ENCODE measurements around the gene ZNF503. TPM values are rescaled to one million over a fixed set of nuclear protein-coding genes. Genes with fewer than 3 reads are reported as not detected.
"Not testable (repeated sequence)": the region's sequence is repeated elsewhere in the genome, so short reads cannot be mapped to it uniquely, and the experiment has no call there.

ZNF503 gene
- total RNA-seq, 1 donor from 2014 or later = 4.6 TPM

DNA sequence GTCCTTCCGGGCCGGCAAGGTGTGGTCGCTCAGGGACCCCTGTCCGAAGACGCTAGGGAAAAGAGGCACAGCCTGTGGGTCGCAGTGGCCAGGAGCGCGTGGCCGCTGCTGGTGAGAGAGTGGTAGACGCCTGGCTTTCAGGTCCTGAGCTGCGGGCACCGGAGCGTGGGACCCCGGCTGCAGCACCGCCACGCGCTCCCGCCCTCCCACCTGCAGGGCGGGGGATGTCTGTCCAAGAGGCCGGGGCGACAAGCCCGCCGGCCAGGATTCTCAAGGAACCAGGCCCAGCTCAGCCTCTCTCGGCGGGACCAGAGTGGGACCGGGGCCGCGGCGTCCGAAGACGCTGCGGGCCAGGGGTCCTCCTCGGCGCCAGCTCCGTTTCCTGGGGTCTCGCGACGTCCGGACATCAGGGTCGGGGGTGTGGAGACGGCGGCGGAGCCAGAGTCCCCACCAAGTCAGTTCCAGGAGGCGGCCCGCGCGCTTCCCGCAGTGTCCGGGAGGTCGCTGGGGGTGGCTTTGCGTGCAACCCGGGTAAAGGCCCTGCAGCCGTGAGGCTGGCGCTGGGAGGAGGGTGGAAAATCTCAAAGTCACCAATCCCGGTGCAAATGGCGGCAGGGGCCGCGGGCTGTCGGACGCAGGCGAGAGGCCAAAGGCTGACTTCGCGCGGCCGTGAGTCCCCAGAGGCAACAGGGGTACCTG, 5.5 kb downstream of the ZNF503 start:
- DNase-seq (ENCODE audit: low read depth) = no peak

DNA sequence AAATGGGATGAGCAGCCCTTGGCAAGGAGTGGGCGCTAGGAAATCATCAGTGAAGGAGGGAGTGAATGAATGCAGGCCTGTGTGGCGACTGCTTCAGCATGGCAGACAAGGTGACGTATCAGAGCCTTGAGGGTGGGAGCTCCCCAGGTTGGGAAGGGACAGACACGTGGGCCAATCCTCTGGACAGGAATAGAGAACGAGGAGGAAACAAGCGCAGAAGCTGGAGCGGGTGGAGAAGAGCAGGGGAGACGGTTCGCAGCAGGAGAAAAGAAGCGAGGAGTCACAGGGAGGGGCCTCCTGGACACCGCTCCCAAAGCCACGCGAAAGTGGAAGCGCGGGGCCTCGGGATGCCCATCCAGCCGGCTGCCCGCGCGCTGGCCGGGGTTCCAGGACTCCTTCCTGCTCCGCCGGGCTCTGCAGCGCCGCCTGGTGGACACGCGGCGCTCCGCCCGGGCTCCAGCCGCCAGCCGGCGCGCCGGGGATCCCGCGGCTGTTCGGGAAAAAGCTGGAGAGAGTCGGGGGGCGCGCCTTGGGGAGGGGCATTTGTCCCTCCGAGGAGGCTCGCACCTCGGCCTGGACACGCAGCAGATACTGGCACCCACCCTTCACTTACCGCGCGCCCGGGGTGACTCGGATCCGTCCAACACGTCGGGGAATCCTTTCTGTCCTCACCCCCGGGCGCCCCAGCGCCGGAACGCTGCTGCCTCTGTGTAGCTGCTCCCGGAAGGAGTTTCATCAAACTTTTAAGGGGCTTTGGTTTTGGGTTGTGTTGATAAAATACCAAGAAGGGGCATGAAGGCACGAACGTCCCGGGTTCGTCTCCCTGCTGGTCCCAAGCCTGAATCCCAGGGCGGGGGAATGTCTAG, 6.3 kb downstream of the ZNF503 start:
- no peak for DNase-seq (ENCODE audit: low read depth)

DNA sequence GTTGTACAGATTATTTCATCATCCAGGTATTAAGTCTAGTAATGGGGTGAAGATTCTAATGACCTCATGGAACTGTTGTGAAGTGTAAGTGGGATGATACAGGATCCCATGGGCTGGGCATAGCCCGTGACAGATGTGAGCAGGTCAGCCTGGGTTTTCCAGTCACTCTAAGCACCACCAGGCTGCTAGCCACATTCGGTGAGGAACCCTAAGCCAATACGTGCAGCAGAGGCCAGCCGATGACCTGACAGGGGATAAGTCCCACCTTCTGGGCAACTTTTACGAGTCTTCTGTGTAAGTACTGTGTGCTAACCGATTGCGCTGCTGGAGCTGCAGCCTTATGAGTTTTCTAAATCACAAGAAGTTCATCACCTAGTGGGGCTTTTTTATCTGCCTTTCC, 7.3 kb downstream of the ZNF503 start:
- DNase-seq (ENCODE audit: low read depth) = no peak

DNA sequence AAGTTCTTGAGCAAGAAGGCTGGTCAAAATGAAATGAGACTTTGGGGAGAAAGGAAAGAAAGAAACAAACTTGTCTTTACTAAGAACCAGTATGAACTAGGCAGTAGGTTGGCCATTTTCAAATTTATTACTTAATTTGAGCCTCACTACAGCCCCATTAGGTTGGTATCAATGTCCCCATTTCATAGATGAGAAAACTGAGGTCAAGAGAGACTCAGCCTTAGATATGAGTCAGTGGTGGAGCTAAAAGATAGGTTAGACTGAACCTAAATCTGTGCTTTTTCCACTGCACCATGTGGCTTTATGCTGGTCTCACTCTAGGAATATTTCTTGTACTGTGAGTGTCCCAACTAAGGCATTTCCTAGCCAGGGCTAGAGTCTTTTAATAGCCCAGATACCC, 8.8 kb downstream of the ZNF503 start:
- DNase-seq (ENCODE audit: low read depth) = no peak

DNA sequence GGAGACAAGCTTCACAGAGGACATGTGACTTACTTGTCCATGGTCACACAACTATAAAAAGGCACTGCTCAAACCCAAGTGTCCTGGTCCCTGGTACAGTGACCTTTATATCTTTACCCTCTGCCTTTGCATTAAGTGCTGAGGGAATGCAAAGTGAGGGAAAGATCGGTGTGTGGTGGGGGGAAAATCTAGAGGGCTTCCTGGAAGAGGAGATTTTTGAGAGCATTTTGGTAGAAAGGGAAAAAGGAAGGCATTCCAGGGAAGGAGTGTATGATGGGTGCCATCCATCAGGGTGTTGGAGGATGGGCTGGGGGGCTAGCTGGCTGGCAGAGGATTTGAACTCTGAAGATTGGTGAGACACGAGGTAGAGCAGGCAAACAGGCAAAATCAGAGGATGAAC, 9.3 kb downstream of the ZNF503 start:
- DNase-seq (ENCODE audit: low read depth) = no peak

DNA sequence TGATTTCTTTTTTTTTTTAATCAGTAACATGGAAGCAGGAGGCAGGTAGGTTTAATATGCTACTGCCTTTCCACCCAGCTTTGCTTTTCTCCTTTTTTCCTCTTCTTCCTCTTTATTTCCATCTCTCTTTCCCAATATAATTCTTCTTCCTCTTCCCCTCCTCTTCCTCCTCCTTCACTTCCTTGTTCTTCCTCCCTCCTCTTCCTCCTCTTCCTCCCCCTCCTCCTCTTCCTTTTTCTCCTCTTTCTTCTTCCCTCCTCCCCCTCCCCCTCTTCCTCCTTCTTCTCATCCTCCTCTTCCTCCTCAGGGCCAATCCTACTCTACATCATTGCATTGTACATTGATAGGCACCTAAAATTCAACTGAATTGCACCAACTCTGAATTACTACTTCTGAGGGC, 11.4 kb downstream of the ZNF503 start:
- no peak for DNase-seq (ENCODE audit: low read depth)

DNA sequence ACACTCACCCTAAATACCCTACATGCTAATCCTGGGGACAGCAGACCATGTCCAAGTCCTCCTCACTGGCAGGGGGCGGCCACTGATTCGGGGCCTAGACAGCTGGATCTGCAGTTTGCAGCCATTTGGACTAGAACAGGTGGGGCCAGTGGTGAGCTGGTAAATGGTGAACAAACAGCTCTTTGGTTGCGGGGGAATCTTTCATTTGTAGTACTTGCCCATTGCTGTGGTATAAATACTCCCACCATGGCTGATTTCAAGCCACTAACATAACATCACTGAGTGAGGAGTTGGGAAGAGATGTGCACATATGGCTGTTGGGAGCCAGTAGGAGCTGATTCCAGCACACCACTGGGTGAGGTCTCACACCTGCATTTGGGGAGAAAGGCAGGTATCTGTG, 13.5 kb downstream of the ZNF503 start:
- DNase-seq (ENCODE audit: low read depth) = no peak

DNA sequence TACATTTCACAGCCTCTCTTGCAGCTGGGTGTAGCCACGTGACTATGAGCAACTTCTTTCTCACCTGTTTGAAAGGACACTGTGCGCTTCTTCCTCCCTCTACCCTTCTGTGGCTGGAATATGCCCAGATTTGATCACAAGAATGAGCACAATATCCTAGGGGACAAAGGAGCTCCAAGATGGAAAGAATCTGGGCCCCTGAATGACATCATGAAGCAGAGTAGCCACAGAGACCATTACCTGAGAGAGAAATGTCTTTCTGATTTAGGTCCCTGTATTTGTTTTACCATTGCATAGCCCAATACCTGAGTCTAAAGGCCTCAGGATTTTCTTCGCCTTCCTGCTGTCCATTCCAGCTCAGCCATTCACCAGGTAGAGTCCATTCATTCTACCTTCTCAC, 15.4 kb downstream of the ZNF503 start:
- DNase-seq (ENCODE audit: low read depth) = no peak

DNA sequence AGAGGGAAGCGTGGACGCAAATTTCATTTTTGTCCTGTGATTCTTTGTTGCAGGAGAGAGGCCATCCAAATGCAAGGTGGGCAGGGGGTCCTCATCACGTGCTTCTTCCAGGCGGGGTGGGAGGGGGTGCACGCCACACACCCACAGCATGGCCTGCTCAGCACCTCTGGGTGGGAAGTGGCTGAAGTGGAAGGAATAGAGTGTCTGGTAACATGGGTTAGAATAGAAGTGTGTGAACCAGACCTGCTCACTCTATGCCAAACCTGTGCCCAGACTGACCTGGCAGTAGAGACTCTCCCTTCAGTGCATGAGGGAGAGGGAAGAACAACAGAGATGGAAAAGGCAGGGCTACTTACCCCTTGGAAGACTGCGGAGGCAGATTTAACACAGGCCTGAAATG, 21.7 kb downstream of the ZNF503 start:
- DNase-seq (ENCODE audit: low read depth) = no peak

DNA sequence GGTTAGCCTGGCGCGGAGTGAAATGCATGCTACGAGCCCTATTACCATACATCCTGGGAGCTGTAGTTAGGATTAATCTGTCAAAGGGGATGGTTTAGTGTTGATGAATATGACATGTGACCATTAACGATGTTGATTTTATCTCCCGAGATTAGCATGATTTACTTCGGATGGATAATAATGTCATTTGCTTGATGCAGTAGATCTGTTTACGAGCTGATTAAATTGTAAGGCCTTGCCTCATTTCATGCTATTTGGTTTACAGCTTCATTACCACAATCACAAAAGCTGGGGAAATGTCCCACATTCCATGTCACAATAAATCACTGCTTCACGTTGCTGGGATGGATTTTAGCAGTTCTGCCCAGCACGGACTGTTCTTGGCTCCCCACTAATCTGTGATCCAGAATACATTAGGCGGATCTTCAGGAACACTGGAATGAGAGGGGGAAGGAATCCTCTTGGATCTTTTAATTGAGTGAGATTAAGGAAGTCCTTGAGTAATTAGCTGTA, 22.3 kb downstream of the ZNF503 start:
- DNase-seq (ENCODE audit: low read depth) = no peak

DNA sequence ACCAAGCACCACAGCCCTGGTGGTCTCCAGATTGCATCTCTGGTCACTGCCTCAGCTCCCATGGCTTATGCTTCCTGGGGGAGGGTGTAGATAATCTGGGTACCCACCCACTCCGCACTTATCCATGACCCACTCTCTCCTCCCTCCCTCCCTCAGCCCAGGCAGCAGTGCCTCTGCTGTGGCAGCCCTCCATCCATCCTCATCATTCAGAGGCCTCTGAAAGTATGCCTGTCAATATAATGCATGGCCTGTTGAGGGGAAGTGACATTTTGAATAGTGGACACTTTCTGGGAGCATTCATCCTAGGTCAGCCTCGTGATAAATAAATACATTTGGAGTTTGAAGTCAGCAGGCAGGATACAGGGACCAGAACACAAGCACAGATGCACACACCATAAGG, 23.2 kb downstream of the ZNF503 start:
- no peak for DNase-seq (ENCODE audit: low read depth)

DNA sequence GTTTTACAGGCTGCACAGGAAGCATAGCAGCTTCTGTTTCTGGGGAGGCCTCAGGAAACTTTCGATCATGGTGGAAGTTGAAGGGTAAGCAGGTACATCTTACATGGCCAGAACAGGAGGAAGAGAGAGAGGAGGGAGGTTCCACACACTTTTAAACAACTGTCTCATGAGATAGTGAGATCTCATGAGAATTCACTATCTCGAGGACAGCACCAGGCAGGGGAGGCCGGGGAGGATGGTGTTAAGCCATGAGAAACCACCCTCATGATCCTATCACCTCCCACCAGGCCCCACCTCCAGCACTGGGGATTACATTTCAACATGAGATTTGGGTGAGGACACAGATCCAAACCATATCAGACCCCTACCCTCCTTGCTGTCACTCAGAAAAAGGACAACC, 23.7 kb downstream of the ZNF503 start:
- no peak for DNase-seq (ENCODE audit: low read depth)

DNA sequence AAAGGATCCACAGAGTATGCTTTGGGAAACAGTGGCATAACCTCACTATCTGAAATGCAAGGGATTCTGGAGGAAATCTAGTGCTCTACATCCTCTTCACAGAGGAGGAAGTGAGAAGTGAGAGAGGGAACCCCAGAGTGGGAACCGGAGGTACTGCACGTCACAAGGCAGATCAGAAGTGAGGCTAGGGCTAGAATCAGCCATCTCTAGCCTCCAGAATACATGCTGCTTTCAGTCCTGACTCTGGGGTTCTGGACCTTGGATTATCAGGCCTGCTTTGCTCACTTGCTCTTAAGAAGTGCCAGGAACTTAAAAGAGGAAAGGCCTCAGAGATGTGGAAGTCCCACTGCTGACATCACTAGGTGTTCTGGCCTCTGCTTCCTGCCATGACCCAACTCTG, 25.7 kb downstream of the ZNF503 start:
- DNase-seq (ENCODE audit: low read depth) = no peak

DNA sequence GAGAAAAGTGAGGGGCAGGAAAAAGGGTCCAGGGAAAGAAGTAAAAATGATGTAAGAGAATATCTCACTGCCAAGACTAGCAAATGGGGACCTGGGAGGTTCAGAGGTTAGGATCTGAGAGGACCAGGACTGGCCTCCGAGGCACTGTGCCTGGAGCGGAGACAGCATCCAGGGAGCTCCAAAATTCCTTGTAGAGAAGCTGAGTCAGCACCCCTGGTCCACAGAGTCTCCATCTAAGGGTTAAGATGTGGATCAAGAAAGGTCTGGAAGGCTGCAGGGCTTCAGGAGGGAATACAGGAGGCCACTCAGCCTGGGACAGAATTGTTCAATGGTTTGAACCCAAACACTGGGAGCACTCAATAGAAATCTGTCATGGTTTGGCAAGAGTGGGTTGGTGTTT, 30.6 kb downstream of the ZNF503 start:
- DNase-seq (ENCODE audit: low read depth) = no peak

DNA sequence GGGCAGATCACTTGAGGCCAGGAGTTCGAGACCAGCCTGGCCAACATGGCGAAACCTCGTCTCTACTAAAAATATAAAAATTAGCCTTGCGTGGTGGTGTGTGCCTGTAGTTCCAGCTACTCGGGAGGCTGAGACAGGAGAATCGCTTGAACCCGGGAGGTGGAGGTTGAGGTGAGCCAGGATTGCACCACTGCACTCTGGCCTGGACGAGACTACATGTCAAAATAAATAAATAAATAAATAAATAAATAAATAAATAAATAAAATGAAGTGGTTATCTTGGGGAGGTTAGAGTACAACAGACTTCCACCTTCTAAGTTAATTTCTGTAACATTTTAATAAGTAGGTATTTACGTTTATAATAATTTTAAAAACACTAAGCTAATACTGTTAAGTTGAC, 31.7 kb downstream of the ZNF503 start:
- DNase-seq (ENCODE audit: low read depth) = not testable (repeated sequence)

DNA sequence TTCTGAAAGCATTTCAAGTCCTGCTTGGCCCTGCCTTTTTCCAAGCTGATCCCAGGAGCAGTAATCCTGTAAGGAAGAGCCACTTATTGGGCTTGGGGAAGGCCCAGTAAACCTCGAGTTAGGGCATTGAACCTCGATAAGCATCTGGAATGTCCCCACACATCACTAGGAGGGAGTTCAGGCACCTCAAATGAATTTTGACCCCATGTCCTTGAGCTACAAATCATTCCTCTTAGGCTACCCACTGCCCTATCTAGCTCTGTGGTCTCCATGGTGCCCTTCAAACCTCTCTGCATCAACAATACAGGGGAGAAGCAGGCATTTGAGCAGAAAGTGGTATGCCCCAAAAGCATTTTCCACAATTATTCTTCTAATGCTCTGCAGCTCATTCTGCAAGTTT, 33.7 kb downstream of the ZNF503 start:
- no peak for DNase-seq (ENCODE audit: low read depth)

DNA sequence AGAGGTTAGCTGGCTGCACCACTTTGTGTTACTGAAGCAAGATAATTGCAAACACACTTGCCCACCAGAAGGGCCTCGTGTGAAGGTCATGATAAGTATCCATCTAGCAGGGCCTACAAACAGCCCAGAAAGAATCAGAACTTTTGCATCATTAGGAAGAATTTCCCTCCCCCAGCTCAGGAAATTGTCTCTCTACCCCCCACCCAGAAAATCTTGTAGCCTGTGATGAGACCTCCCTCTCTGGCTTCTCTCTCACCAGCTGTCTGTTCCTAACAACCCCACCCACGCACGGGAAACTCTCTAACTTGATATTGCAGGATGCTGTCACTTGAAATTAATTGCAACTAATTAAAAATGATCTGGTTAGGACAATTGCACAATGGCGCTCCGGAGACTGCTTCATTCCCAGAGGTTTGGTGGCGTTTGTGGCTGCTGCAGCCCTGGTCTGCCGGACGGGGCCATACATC, 34.5 kb downstream of the ZNF503 start:
- no peak for DNase-seq (ENCODE audit: low read depth)

DNA sequence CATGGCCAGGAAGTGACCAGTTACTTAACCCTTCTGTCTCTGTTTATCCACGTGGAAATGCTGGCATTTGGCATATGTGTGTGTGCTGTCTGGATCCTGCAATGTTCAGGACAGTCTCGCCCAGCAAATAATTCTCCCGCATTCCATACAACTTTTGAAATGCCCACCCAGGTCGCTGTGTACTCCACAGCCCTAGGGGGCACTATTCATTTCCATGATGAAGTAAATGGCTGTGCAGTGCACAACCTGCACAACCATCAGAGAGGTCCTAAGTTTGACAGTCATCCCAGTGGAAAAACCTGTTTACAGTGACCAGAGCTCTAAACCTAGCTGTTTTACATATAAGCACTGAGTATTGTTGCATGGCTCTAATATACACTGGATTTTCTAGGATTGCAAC, 38.1 kb downstream of the ZNF503 start:
- no peak for DNase-seq (ENCODE audit: low read depth)

DNA sequence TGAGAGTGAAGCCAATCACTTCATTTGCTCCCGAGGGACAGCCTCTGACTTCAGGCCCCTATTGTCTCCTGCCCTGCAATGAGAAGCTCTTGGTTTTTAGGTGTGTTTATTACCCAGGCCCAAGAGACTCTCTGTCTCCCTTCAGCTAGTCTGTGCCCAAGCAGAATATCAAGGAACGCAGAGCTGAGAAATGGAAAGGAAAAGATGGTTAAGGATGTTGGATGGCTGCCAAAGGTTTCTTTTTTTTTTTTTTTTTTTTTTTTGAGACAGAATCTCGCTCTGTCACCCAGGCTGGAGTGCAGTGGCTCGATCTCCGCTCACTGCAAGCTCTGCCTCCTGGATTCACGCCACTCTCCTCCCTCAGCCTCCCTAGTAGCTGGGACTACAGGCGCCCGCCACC, 41.7 kb downstream of the ZNF503 start:
- DNase-seq (ENCODE audit: low read depth) = not testable (repeated sequence)

DNA sequence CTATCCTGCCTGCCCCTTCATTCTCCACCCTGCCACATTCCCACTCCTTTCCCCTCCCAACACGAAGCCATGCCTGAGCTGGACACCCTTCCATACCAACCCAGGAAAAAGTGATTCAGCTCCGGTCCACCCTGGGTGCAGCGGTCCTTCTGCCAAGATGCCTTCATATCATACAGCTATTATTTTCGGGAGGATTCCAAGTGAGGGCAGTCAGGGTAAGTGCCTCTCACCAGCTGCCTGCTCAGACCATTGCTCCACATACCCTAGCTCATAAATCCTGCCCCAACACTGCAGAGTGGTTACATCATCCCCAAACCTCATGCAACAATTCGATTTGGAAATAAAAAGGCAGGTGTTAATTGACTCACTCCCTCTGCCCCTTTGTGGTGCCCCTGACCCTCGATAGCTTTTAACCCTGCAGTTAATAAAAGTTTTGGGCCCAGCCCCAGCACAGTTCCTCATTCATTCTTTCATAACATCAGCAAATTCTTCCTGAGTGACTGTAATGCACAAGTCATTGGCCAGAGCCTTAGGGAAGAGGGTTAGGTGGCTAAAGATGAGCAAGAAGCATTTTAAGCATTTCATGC, 42.6 kb downstream of the ZNF503 start:
- peak; percentile 95 for DNase-seq (ENCODE audit: low read depth)

DNA sequence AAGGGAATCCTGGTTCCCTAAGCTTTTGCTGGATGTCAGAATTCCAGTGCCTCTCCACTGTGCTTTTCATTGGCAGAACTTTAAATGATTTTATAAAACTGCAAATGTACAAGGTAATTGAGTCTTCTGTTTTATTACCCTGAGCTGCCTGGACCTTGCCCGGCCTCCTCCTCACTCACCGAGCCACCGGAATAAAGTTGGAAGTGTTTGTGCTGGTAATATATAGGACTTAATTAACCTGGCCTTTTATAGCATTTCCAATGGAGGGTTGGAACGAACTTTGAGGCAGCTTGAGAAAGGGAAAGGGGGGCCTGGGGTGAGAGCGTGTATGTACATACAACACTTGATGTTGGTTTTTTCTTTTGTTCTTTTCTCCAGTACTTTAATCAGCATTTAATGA, 43.4 kb downstream of the ZNF503 start:
- no peak for DNase-seq (ENCODE audit: low read depth)

DNA sequence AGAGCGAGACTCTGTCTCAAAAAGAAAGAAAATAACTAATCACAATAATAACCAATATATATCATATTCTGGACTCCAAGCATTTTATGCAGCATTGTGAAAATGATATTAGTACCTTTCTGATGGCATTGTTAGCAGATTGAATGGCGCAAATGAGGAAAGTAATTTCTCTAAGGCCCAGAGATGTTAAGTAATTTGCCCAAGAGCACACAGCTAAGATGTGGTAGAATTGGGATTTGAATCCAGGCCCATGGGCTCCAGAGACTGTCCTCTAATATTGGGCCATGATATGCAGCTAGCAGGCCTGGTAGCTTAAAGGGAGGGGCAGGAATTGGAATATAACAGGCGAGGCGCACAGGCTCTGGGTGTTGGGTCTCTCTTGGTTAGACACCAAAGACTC, 44.1 kb downstream of the ZNF503 start:
- DNase-seq (ENCODE audit: low read depth) = no peak

Data from myocyte (in vitro differentiated cells).